ENCODE results near the gene ERVK3-1. TPM values are rescaled to one million over a fixed set of nuclear protein-coding genes. Genes with fewer than 3 reads are reported as not detected.

The ERVK3-1 gene
- total and polyA plus RNA-seq, 2 experiments from 2014 or later, result 62.8 to 92.4 TPM

DNA sequence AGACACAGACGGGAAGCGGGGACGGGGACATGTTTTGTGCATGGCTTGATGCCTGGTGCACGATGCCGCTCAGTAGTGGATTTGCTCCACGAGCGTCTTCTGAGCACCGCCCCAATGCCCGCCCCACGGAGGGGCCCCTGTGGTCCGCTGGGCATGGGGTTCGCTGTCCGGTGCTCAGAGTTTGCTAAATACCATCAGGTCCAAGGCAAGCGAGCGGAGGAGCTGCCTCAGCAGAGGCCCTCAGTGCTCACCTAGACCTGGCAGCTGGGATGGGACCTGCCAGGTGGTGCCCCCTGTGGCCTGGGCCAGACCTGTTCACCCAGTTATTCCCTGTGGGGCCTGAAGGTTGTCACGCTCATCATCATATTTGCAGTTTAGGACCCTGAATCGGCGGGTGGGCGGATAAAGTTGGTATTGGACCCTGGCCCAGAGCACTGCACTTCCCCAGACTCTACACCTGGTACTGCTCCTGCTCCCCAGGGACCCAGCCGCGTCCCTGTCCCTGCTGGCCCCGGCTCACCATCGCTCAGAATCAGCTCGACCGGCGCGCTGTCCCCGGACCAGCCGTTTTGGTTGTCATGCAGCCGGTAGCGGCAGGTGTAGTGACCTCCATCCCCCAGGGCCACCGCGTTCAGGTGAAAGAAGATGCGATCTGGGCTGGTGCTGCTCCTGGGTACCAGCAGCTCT lies 45.8 kb downstream of the ERVK3-1 start:
- TF ChIP-seq, protein P1, sequence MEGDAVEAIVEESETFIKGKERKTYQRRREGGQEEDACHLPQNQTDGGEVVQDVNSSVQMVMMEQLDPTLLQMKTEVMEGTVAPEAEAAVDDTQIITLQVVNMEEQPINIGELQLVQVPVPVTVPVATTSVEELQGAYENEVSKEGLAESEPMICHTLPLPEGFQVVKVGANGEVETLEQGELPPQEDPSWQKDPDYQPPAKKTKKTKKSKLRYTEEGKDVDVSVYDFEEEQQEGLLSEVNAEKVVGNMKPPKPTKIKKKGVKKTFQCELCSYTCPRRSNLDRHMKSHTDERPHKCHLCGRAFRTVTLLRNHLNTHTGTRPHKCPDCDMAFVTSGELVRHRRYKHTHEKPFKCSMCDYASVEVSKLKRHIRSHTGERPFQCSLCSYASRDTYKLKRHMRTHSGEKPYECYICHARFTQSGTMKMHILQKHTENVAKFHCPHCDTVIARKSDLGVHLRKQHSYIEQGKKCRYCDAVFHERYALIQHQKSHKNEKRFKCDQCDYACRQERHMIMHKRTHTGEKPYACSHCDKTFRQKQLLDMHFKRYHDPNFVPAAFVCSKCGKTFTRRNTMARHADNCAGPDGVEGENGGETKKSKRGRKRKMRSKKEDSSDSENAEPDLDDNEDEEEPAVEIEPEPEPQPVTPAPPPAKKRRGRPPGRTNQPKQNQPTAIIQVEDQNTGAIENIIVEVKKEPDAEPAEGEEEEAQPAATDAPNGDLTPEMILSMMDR (IDR thresholded peaks at IDR 0.05; ENCODE audit: low read depth, low read length), result no peak
- Histone ChIP-seq H3K9me3 (ENCODE audit: low read depth) (no peaks in the 10 kb centered on the region), H3K4me1 (ENCODE audit: low read depth) (no peaks in the 10 kb centered on the region), H3K36me3 (no peaks in the 10 kb centered on the region), H3K4me3 (no peak overlapping the region), H3K27ac (no peak overlapping the region), H3K27me3 (no peaks in the 10 kb centered on the region)
- no peak for DNase-seq (ENCODE audit: low read depth in 1 of 2, low spot score in 1 of 2)

DNA sequence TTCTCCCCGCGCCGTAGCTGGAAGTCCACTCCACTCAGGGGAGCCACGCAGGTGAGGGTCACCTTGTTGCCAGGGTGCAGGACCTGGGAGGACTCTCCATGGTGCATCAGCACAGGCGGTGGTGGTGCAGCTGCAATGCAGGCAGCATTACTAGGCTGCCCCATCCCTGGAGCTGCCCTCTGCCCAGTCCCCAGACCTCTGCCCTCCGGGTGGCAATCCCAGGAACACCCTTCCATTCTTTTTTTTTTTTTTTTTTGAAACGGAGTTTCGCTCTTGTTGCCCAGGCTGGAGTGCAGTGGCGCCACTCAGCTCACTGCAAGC lies 46.3 kb downstream of the ERVK3-1 start:
- H3K27me3 ChIP-seq, result no peaks in the 10 kb centered on the region
- no peaks in the 10 kb centered on the region for H3K9me3 ChIP-seq (ENCODE audit: low read depth)
- TF ChIP-seq, protein P1 (IDR thresholded peaks at IDR 0.05; ENCODE audit: low read depth, low read length), result no peak

DNA sequence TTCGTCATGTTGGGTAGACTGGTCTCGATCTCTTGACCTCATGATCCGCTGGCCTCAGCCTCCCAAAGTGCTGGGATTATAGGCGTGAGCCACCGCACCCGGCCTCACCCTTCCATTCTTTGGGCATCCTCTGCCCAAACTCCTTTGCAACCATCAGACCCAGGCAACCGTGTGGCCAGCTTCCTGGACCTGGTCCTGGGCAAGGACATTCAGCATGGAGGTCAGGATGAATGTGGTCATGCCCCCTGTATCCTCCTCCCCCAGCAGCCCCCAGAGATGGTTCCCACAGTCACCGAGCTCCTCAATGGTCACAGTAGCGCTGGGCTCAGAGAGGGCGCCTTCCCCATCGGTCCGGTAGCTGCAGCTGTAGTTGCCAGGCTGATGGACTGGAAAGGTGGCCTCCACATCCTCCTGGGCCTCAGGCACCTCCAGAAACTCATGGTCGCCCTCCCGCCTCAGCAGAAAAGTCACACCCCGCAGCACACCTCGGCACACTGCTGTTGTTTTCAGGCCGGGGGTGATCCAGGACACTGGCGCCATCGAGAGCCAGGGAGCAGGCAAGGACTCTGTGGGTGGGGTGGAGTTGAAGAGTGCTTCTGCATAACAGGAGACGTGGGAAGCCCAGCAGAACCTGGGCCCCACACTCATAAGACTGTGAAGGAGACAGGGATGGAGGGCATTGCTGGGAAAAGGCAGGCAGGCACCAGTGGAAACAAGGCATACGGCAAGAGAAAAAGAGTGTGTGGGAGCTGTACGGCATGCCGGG lies 47.0 kb downstream of the ERVK3-1 start:
- TF ChIP-seq, protein P1 (IDR thresholded peaks at IDR 0.05; ENCODE audit: low read depth, low read length), result no peak
- Histone ChIP-seq H3K4me1 (ENCODE audit: low read depth) (no peaks in the 10 kb centered on the region), H3K27me3 (no peaks in the 10 kb centered on the region), H3K4me3 (no peak overlapping the region), H3K27ac (no peak overlapping the region), H3K36me3 (no peaks in the 10 kb centered on the region), H3K9me3 (ENCODE audit: low read depth) (no peaks in the 10 kb centered on the region)
- DNase-seq (ENCODE audit: low read depth in 1 of 2, low spot score in 1 of 2), result no peak

More for the DNA sequence above, 46.3 kb downstream of the ERVK3-1 start:
- DNase-seq (ENCODE audit: low read depth in 1 of 2, low spot score in 1 of 2), result no peak
- Histone ChIP-seq H3K4me1 (ENCODE audit: low read depth) (no peaks in the 10 kb centered on the region), H3K4me3 (no peak overlapping the region), H3K27ac (no peak overlapping the region), H3K36me3 (no peaks in the 10 kb centered on the region)

DNA sequence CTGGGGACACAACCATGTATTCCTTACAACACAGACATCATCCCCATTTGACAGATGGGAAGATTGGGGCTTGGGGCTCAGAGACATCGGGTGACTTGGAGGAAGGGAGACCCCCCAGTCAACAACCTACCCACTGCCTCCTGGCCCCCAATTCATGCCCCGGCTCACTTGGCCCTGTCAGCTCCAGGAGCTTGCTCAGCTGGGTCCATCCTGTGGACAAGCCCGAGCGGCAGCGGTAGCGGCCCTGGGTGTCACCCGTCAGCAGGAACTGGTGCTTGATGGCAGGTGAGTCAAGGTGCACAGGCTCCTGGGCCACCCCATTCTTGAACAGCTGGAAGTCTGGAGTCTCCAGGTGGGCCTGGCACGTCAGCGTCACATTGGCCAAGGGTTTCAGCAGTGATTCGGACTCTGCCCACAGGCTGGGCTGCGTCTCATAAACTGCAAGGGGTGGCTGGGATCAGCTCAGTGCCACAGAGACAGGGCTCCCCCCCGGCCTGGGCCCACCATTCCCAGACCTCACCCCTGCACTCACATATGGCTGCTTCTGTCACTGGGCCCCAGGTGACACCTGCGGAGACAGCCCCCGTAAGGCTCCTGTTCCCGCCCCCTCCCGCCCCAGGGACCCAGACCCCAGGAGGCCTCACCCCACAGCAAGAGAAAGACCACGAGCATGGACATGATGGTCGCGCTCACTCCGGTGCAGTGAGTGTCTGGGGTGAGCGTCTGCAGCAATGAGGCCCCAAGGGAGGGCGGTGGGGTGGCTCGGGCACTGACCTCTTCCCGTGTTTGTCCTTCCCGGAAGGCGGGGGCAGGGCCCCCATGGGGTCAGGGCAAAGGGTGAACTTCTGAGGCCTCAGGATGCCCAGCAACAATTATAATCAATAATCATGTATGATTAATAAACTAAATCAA lies 47.8 kb downstream of the ERVK3-1 start, which contains the start of gene A1BG:
Gene A1BG (minus strand): TSS at position 733 of the 912 bp plus-strand sequence. CDS start 55 bp downstream, at position 678.
- Histone ChIP-seq H3K9me3 (ENCODE audit: low read depth) (no peaks in the 10 kb centered on the region), H3K27ac (no peak within 1 kb of the TSS), H3K36me3 (no peaks in the 10 kb centered on the region), H3K4me1 (ENCODE audit: low read depth) (no peaks in the 10 kb centered on the region), H3K4me3 (no peak within 1 kb of the TSS), H3K27me3 (no peaks in the 10 kb centered on the region)
- no peak for DNase-seq (ENCODE audit: low read depth in 1 of 2, low spot score in 1 of 2)
- TF ChIP-seq, protein P1 (IDR thresholded peaks at IDR 0.05; ENCODE audit: low read depth, low read length), result no peak

DNA sequence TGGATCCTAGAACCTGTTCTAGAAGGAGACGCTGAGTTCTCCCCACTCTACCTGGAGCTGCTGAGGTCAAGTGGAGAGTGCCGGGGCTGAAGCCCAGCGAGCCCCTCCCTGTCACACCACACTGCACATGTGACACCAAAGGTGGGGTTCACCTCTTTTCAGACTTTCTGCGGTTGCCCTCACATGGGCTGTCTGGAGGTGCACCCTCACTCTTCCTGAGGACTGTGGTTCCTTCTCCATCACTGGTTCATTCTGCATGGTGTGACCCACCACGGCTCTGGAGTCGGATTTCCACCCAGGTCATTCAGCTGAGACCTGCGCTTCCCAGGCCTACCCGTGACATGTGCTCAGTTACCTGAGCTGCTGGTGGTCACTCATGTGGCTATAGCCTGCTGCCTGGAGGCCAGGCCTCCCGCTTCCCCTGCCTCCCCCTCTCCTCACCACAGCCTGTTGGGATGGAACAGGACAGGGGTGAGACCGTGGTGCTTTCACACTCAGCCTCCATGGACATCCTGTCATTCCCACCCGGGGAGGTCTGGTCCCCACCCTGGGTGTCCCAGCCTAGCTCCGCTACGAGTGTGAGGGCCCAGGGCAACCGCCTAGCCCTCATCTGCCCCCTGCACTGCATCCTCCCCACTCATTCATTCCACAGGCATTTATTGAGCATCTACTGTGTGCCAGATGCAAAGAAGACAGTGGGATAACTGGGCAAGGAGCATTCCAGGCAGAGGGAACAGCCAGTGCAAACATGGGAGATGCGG lies 48.7 kb downstream of the ERVK3-1 start:
- Histone ChIP-seq H3K4me1 (ENCODE audit: low read depth) (no peaks in the 10 kb centered on the region), H3K9me3 (ENCODE audit: low read depth) (no peaks in the 10 kb centered on the region), H3K27me3 (no peaks in the 10 kb centered on the region), H3K36me3 (no peaks in the 10 kb centered on the region), H3K4me3 (no peak overlapping the region), H3K27ac (no peak overlapping the region)
- DNase-seq (ENCODE audit: low read depth in 1 of 2, low spot score in 1 of 2), result no peak
- TF ChIP-seq, protein P1 (IDR thresholded peaks at IDR 0.05; ENCODE audit: low read depth, low read length), result no peak
